CD4-positive, CD25-positive, alpha-beta regulatory T cell (primary cell): ENCODE results near the gene CEACAM19. TPM values are rescaled to one million over a fixed set of nuclear protein-coding genes. Genes with fewer than 3 reads are reported as not detected.
A peak's percentile ranks its signal among the peaks of the same experiment; 100 is the strongest.

Experiments
- ATAC-seq, 2 donors: fragments of 150-1000 bp; cut with Tn5 transposase; one replicate each; pipeline ENCODE4 v1.10.0; 2021; ENCODE audit warnings: low read depth in 2 of 2, moderate number of reproducible peaks in 2 of 2, moderate library complexity in 1 of 2
- DNase-seq, 3 donors: peaks; one replicate each; pipeline versions ENCODE4 v3.0.0 to v3.0.0-alpha.2; 2012 to 2022; ENCODE audit warnings: mixed read lengths in 1 of 3
- H3K27ac ChIP-seq: one replicate; pipeline ENCODE4 v1.7.0; 2013; ENCODE audit warnings: mild to moderate bottlenecking, low read length; ENCODE audit not compliant: insufficient read depth, poor library complexity, severe bottlenecking
- H3K27me3 ChIP-seq: one replicate; pipeline ENCODE4 v1.7.0; 2013; ENCODE audit warnings: low read length; ENCODE audit not compliant: control insufficient read depth, insufficient read depth
- H3K36me3 ChIP-seq: one replicate; pipeline ENCODE4 v1.7.0; 2013; ENCODE audit warnings: mild to moderate bottlenecking, low read length, moderate library complexity; ENCODE audit not compliant: control insufficient read depth, insufficient read depth
- H3K4me1 ChIP-seq: 2 replicates; pipeline ENCODE4 v1.7.0; 2013; ENCODE audit warnings: mild to moderate bottlenecking, low read length; ENCODE audit not compliant: insufficient read depth, control insufficient read depth, poor library complexity, severe bottlenecking
- H3K4me3 ChIP-seq: one replicate; pipeline ENCODE4 v1.7.0; 2013; ENCODE audit warnings: low read depth, mild to moderate bottlenecking, low read length, moderate library complexity
- H3K9me3 ChIP-seq, 2 experiments: 1 replicate in 1 of 2; 2 replicates in 1 of 2; pipeline ENCODE4 v1.7.0; 2013; ENCODE audit warnings: low read length in 2 of 2, mild to moderate bottlenecking in 1 of 2, moderate library complexity in 1 of 2; ENCODE audit not compliant: control insufficient read depth in 2 of 2
- H3K27ac Mint-ChIP-seq, 3 donors: one replicate each; pipeline ENCODE4 v1.8.0; 2020 to 2022; ENCODE audit warnings: mild to moderate bottlenecking in 3 of 3, mixed read lengths in 3 of 3, moderate library complexity in 2 of 3
- H3K27me3 Mint-ChIP-seq: one replicate; pipeline ENCODE4 v1.8.0; 2022; ENCODE audit warnings: mild to moderate bottlenecking, mixed read lengths
- H3K36me3 Mint-ChIP-seq: one replicate; pipeline ENCODE4 v1.8.0; 2020; ENCODE audit warnings: mixed read lengths
- H3K4me1 Mint-ChIP-seq, 4 donors: one replicate each; pipeline ENCODE4 v1.8.0; 2020 to 2022; ENCODE audit warnings: mixed read lengths in 4 of 4, mild to moderate bottlenecking in 1 of 4
- H3K4me3 Mint-ChIP-seq, 4 donors: one replicate each; pipeline ENCODE4 v1.8.0; 2020 to 2022; ENCODE audit warnings: mild to moderate bottlenecking in 4 of 4, mixed read lengths in 4 of 4, moderate library complexity in 3 of 4
- H3K9me3 Mint-ChIP-seq, 7 donors: one replicate each; pipeline ENCODE4 v1.8.0; 2020 to 2022; ENCODE audit warnings: mixed read lengths in 7 of 7, mild to moderate bottlenecking in 3 of 7, moderate library complexity in 2 of 7
- polyA plus RNA-seq, 4 donors: library from polyadenylated mRNA; unstranded; fragments of 300-500 nt; fragmentation: Illumina TruSeq; gene quantifications; one replicate each; pipeline ENCODE4 v1.2.3, GENCODE V29; 2021
- total RNA-seq: library from RNA; stranded (reverse); gene quantifications from one replicate; pipeline ENCODE4 v1.2.3, GENCODE V29; 2022

Gene CEACAM19
- total and polyA plus RNA-seq, 5 donors from 2014 or later = not detected

DNA sequence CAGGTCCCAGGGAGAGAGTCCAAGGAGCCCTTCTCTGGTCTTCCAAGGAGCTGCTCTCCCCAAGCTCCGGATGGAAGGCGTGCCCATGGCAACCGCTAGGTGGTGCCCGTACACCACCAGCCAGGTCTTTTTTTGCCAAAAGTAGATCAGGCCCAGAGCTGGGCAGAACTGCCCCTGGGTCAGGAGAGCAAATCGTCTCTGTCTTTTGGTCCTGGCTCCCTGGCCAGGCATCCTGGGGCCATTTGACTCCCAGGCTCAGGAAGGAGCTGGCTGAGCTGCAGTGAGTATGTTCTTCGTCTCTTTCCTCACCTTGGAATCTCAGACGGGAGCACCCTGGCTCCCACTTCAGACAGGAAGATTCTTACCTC lies 52.7 kb downstream of the CEACAM19 start:
- Histone ChIP-seq H3K4me3 (no peak overlapping the region), H3K27me3 (no peaks in the 10 kb centered on the region), H3K4me1 (peaks cover 13% of the 10 kb centered on the region), H3K9me3 (no peaks in the 10 kb centered on the region), H3K36me3 (no peaks in the 10 kb centered on the region), H3K27ac (no peak overlapping the region)
- Mint-ChIP-seq H3K9me3 (no peaks in the 10 kb centered on the region), H3K4me3 (no peak overlapping the region), H3K27ac (peak overlapping the region; percentile 43 to 75 (median 68)), H3K4me1 (peaks cover 5 to 29% (median 14%) of the 10 kb centered on the region in 4 donors), H3K27me3 (peaks cover 8% of the 10 kb centered on the region), H3K36me3 (no peaks in the 10 kb centered on the region)
- ATAC-seq = peak; percentile 76 to 82
- DNase-seq = peak; percentile 67 to 84 (median 77)

DNA sequence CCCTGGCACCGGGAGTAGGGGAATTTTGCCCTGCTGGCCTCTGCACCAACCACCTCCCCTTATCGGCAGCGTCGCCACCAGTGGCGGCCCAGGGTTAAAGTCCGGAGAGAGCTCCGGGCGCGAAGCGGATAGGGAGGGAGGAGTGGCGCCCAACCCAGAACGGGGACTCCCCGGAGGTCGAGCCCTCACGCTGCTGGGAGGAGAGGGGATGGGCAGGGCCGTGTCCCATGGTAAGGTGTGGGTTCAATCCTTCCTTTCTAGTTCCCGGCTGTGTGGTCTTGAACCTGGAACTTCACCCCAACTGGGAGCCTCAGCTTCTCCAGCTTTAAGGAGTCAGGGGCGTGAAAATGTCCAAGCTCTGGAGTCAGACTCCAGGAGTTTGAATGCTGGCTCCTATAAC lies 54.0 kb downstream of the CEACAM19 start:
- Mint-ChIP-seq H3K4me3 (no peak overlapping the region), H3K27ac (no peak overlapping the region), H3K9me3 (no peaks in the 10 kb centered on the region), H3K36me3 (no peaks in the 10 kb centered on the region), H3K4me1 (peaks cover 5 to 29% (median 14%) of the 10 kb centered on the region in 4 donors), H3K27me3 (peaks cover 8% of the 10 kb centered on the region)
- H3K27ac ChIP-seq = no peak overlapping the region
- H3K4me3 ChIP-seq = no peak overlapping the region
- H3K9me3 ChIP-seq = no peaks in the 10 kb centered on the region
- ATAC-seq (no peak), DNase-seq (no peak)
- H3K27me3 ChIP-seq = no peaks in the 10 kb centered on the region
- no peaks in the 10 kb centered on the region for H3K36me3 ChIP-seq
- peaks cover 13% of the 10 kb centered on the region for H3K4me1 ChIP-seq

- H3K4me3 Mint-ChIP-seq = no peak overlapping the region
Measured at GRCh38 chr19:44725684-44726083, 54.4 kb downstream of the CEACAM19 start.

GRCh38 chr19:44726465-44726864 lies 55.2 kb downstream of the CEACAM19 start:
- Mint-ChIP-seq H3K4me3 (no peak overlapping the region), H3K9me3 (no peaks in the 10 kb centered on the region), H3K27me3 (peaks cover 8% of the 10 kb centered on the region), H3K36me3 (no peaks in the 10 kb centered on the region), H3K4me1 (peaks cover 5 to 29% (median 14%) of the 10 kb centered on the region in 4 donors), H3K27ac (no peak overlapping the region)
- H3K9me3 ChIP-seq = no peaks in the 10 kb centered on the region
- H3K4me3 ChIP-seq = no peak overlapping the region
- H3K27ac ChIP-seq = no peak overlapping the region
- no peaks in the 10 kb centered on the region for H3K27me3 ChIP-seq
- DNase-seq = no peak
- H3K36me3 ChIP-seq = no peaks in the 10 kb centered on the region
- no peak for ATAC-seq
- H3K4me1 ChIP-seq = peaks cover 13% of the 10 kb centered on the region

More at GRCh38 chr19:44725684-44726083, 54.4 kb downstream of the CEACAM19 start:
- peaks cover 8% of the 10 kb centered on the region for H3K27me3 Mint-ChIP-seq
- peaks cover 13% of the 10 kb centered on the region for H3K4me1 ChIP-seq
- no peaks in the 10 kb centered on the region for H3K9me3 Mint-ChIP-seq
- H3K27ac ChIP-seq = no peak overlapping the region
- no peak overlapping the region for H3K4me3 ChIP-seq
- DNase-seq (no peak), ATAC-seq (no peak)
- H3K27me3 ChIP-seq = no peaks in the 10 kb centered on the region
- no peaks in the 10 kb centered on the region for H3K36me3 ChIP-seq
- peak overlapping the region in 1 of 3 donors; percentile 62 for H3K27ac Mint-ChIP-seq
- no peaks in the 10 kb centered on the region for H3K36me3 Mint-ChIP-seq
- no peaks in the 10 kb centered on the region for H3K9me3 ChIP-seq
- peaks cover 5 to 29% (median 14%) of the 10 kb centered on the region in 4 donors for H3K4me1 Mint-ChIP-seq

DNA sequence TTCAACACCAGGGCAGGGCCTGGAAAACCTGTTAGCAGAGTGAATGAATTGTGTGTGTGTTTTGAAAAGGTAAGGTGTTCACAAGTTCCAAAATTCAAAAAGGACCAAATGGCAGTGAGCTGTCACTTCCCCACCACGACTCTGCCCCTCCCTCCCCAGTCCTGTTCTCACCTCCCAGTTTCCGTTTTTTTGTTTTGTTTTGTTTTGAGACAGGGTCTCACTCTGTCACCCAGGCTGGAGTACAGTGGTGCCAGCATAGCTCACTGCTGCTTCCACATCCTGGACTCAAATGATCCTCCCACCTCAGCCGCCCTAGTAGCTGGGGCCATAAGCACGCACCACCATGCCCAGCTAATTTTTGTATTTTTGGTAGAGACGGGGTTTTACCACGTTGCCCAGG lies 56.9 kb downstream of the CEACAM19 start:
- no peaks in the 10 kb centered on the region for H3K27me3 ChIP-seq
- ATAC-seq = no peak
- H3K27ac ChIP-seq = no peak overlapping the region
- H3K9me3 ChIP-seq = no peaks in the 10 kb centered on the region
- Mint-ChIP-seq H3K27me3 (peaks cover 8% of the 10 kb centered on the region), H3K9me3 (no peaks in the 10 kb centered on the region), H3K27ac (peak overlapping the region; percentile 18 to 48 (median 33)), H3K4me1 (peaks cover 5 to 26% (median 14%) of the 10 kb centered on the region in 4 donors), H3K4me3 (no peak overlapping the region), H3K36me3 (no peaks in the 10 kb centered on the region)
- no peak overlapping the region for H3K4me3 ChIP-seq
- H3K36me3 ChIP-seq = no peaks in the 10 kb centered on the region
- no peak for DNase-seq
- peaks cover 13% of the 10 kb centered on the region for H3K4me1 ChIP-seq

DNA sequence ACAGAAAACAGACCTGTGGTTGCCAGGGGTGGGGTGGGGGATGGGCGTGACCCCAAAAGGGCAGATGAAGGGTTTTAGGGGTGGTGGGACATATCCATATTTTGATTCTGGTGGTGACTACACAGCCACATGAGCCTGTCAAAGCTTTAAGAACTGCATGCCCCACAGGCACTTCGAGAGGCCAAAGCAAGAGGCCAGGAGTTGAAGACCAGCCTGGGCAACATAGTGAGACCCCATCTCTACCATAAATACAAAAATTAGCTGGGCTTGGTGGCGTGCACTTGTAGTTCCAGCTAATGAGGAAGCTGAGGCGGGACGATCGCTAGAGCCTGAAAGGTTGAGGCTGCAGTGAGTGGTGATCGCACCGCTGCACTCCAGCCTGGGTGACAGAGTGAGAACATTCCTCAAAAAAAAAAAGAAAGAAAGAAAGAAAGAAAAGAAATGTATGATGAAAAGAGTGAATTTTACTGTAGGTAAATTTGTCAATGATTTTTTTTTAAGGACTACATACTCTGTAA lies 58.3 kb downstream of the CEACAM19 start:
- Mint-ChIP-seq H3K27me3 (peaks cover 4% of the 10 kb centered on the region), H3K9me3 (no peaks in the 10 kb centered on the region), H3K27ac (no peak overlapping the region), H3K4me3 (no peak overlapping the region), H3K36me3 (no peaks in the 10 kb centered on the region), H3K4me1 (peaks cover 0 to 13% (median 4%) of the 10 kb centered on the region in 4 donors)
- DNase-seq (no peak), ATAC-seq (no peak)
- Histone ChIP-seq H3K36me3 (no peaks in the 10 kb centered on the region), H3K4me1 (peaks cover 4% of the 10 kb centered on the region), H3K4me3 (no peak overlapping the region), H3K9me3 (no peaks in the 10 kb centered on the region), H3K27me3 (no peaks in the 10 kb centered on the region), H3K27ac (no peak overlapping the region)

DNA sequence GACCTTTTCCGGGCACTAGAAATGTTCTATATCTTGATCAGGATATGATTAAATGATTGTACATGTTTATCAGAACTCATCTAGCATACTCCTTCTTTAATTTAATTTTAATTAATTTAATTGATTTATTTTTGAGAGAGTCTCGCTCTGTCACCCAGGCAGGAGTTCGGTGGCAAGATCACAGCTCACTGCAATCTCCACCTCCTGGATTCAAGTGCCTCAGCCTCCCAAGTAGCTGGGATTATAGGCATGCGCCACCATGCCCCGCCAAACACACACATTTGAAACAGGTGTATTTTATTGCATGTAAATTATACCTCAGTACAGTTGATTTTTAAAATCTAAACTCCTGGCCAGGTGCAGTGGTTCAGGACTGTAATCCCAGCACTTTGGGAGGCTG lies 59.8 kb downstream of the CEACAM19 start:
- no peaks in the 10 kb centered on the region for H3K9me3 ChIP-seq
- H3K4me1 Mint-ChIP-seq = peaks cover 0 to 7% (median 2%) of the 10 kb centered on the region in 4 donors
- peaks cover 4% of the 10 kb centered on the region for H3K27me3 Mint-ChIP-seq
- DNase-seq = no peak
- no peaks in the 10 kb centered on the region for H3K36me3 Mint-ChIP-seq
- peak overlapping the region in 1 of 3 donors; percentile 20 for H3K27ac Mint-ChIP-seq
- H3K27ac ChIP-seq = no peak overlapping the region
- no peaks in the 10 kb centered on the region for H3K9me3 Mint-ChIP-seq
- H3K4me3 ChIP-seq = no peak overlapping the region
- H3K4me3 Mint-ChIP-seq = no peak overlapping the region
- no peaks in the 10 kb centered on the region for H3K27me3 ChIP-seq
- no peak for ATAC-seq
- H3K36me3 ChIP-seq = no peaks in the 10 kb centered on the region
- no peaks in the 10 kb centered on the region for H3K4me1 ChIP-seq

DNA sequence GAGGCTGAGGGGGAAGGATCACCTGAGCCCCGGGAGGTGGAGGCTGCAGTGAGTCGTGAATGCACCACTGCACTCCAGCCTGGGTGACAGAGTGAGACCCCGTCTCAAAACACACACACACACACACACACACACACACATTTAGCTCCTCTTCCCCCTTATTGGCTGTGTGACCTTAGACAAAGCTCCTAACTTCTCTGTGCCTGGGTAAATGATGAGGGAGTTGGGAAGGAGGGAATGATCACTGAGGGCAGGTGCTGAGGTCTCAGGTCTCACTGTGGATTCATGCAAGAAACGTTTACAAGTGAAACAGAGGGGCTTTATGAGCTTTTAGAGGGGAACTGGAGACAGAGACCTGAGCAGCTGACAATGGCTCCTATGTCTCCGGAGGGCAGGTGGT lies 60.3 kb downstream of the CEACAM19 start:
- Histone ChIP-seq H3K27me3 (no peaks in the 10 kb centered on the region), H3K9me3 (no peaks in the 10 kb centered on the region), H3K4me3 (no peak overlapping the region), H3K27ac (no peak overlapping the region), H3K4me1 (no peaks in the 10 kb centered on the region), H3K36me3 (no peaks in the 10 kb centered on the region)
- Mint-ChIP-seq H3K36me3 (no peaks in the 10 kb centered on the region), H3K27ac (peak overlapping the region in 1 of 3 donors; percentile 70), H3K4me3 (no peak overlapping the region), H3K27me3 (peaks cover 4% of the 10 kb centered on the region), H3K4me1 (peaks cover 0 to 7% (median 2%) of the 10 kb centered on the region in 4 donors), H3K9me3 (no peaks in the 10 kb centered on the region)
- ATAC-seq (no peak), DNase-seq (no peak)
